ENCODE results near the gene DLG2.

Gene DLG2

GRCh38 chr11:85182441-85183387, 444.4 kb downstream of the DLG2 start:
- H3K9ac ChIP-seq (ENCODE audit: low read depth, low read length) = no peak overlapping the region
- no peak overlapping the region for H3K4me3 ChIP-seq (ENCODE audit: low read length)
- no peaks in the 10 kb centered on the region for H3K27me3 ChIP-seq (ENCODE audit: control insufficient read depth, insufficient read depth, low read length)
- H3K4me1 ChIP-seq (ENCODE audit: control insufficient read depth, insufficient read depth, low read length) = no peaks in the 10 kb centered on the region
- no peaks in the 10 kb centered on the region for H3K36me3 ChIP-seq (ENCODE audit: insufficient read depth, low read length)
- H3K4me2 ChIP-seq (ENCODE audit: low read length) = no peak overlapping the region
- H3K9me3 ChIP-seq (replicated peaks; ENCODE audit: low read length) = no peaks in the 10 kb centered on the region

GRCh38 chr11:85180528-85180927, 446.6 kb downstream of the DLG2 start:
- no peaks in the 10 kb centered on the region for H3K9me3 ChIP-seq (replicated peaks; ENCODE audit: low read length)
- H3K36me3 ChIP-seq (ENCODE audit: insufficient read depth, low read length) = no peaks in the 10 kb centered on the region
- no peak overlapping the region for H3K9ac ChIP-seq (ENCODE audit: low read depth, low read length)
- H3K4me1 ChIP-seq (ENCODE audit: control insufficient read depth, insufficient read depth, low read length) = no peaks in the 10 kb centered on the region
- H3K4me3 ChIP-seq (ENCODE audit: low read length) = no peak overlapping the region
- no peak overlapping the region for H3K4me2 ChIP-seq (ENCODE audit: low read length)
- H3K27me3 ChIP-seq (ENCODE audit: control insufficient read depth, insufficient read depth, low read length) = no peaks in the 10 kb centered on the region

GRCh38 chr11:85171648-85172257, 455.4 kb downstream of the DLG2 start:
- no peaks in the 10 kb centered on the region for H3K27me3 ChIP-seq (ENCODE audit: control insufficient read depth, insufficient read depth, low read length)

GRCh38 chr11:85170184-85170583, 457.0 kb downstream of the DLG2 start:
- H3K4me1 ChIP-seq (ENCODE audit: control insufficient read depth, insufficient read depth, low read length) = no peaks in the 10 kb centered on the region
- H3K27me3 ChIP-seq (ENCODE audit: control insufficient read depth, insufficient read depth, low read length) = no peaks in the 10 kb centered on the region
- no peaks in the 10 kb centered on the region for H3K36me3 ChIP-seq (ENCODE audit: insufficient read depth, low read length)
- no peaks in the 10 kb centered on the region for H3K9me3 ChIP-seq (replicated peaks; ENCODE audit: low read length)
- no peak overlapping the region for H3K4me2 ChIP-seq (ENCODE audit: low read length)
- no peak overlapping the region for H3K9ac ChIP-seq (ENCODE audit: low read depth, low read length)
- H3K4me3 ChIP-seq (ENCODE audit: low read length) = no peak overlapping the region

More at GRCh38 chr11:85171648-85172257, 455.4 kb downstream of the DLG2 start:
- H3K4me1 ChIP-seq (ENCODE audit: control insufficient read depth, insufficient read depth, low read length) = no peaks in the 10 kb centered on the region
- H3K4me3 ChIP-seq (ENCODE audit: low read length) = no peak overlapping the region
- no peak overlapping the region for H3K4me2 ChIP-seq (ENCODE audit: low read length)
- no peaks in the 10 kb centered on the region for H3K36me3 ChIP-seq (ENCODE audit: insufficient read depth, low read length)
- H3K9ac ChIP-seq (ENCODE audit: low read depth, low read length) = no peak overlapping the region
- H3K9me3 ChIP-seq (replicated peaks; ENCODE audit: low read length) = no peaks in the 10 kb centered on the region

- Histone ChIP-seq H3K4me1 (ENCODE audit: control insufficient read depth, insufficient read depth, low read length) (no peaks in the 10 kb centered on the region), H3K36me3 (ENCODE audit: insufficient read depth, low read length) (no peaks in the 10 kb centered on the region)
Observed at GRCh38 chr11:85167471-85167870, 459.7 kb downstream of the DLG2 start.

GRCh38 chr11:85167038-85167437, 460.1 kb downstream of the DLG2 start:
- Histone ChIP-seq H3K4me2 (ENCODE audit: low read length) (no peak overlapping the region), H3K4me3 (ENCODE audit: low read length) (no peak overlapping the region), H3K36me3 (ENCODE audit: insufficient read depth, low read length) (no peaks in the 10 kb centered on the region), H3K4me1 (ENCODE audit: control insufficient read depth, insufficient read depth, low read length) (no peaks in the 10 kb centered on the region), H3K9ac (ENCODE audit: low read depth, low read length) (no peak overlapping the region), H3K9me3 (replicated peaks; ENCODE audit: low read length) (no peaks in the 10 kb centered on the region), H3K27me3 (ENCODE audit: control insufficient read depth, insufficient read depth, low read length) (no peaks in the 10 kb centered on the region)

More at GRCh38 chr11:85167471-85167870, 459.7 kb downstream of the DLG2 start:
- Histone ChIP-seq H3K9ac (ENCODE audit: low read depth, low read length) (no peak overlapping the region), H3K4me2 (ENCODE audit: low read length) (no peak overlapping the region), H3K27me3 (ENCODE audit: control insufficient read depth, insufficient read depth, low read length) (no peaks in the 10 kb centered on the region), H3K4me3 (ENCODE audit: low read length) (no peak overlapping the region), H3K9me3 (replicated peaks; ENCODE audit: low read length) (no peaks in the 10 kb centered on the region)

GRCh38 chr11:85165819-85166218, 461.3 kb downstream of the DLG2 start:
- H3K4me1 ChIP-seq (ENCODE audit: control insufficient read depth, insufficient read depth, low read length) = no peaks in the 10 kb centered on the region
- H3K36me3 ChIP-seq (ENCODE audit: insufficient read depth, low read length) = no peaks in the 10 kb centered on the region
- H3K4me2 ChIP-seq (ENCODE audit: low read length) = no peak overlapping the region
- no peaks in the 10 kb centered on the region for H3K27me3 ChIP-seq (ENCODE audit: control insufficient read depth, insufficient read depth, low read length)
- no peak overlapping the region for H3K4me3 ChIP-seq (ENCODE audit: low read length)
- no peak overlapping the region for H3K9ac ChIP-seq (ENCODE audit: low read depth, low read length)
- no peaks in the 10 kb centered on the region for H3K9me3 ChIP-seq (replicated peaks; ENCODE audit: low read length)

- no peaks in the 10 kb centered on the region for H3K9me3 ChIP-seq (replicated peaks; ENCODE audit: low read length)
Observed at GRCh38 chr11:85164743-85165142, 462.4 kb downstream of the DLG2 start.

GRCh38 chr11:85154294-85154693, 472.9 kb downstream of the DLG2 start:
- H3K4me2 ChIP-seq (ENCODE audit: low read length) = no peak overlapping the region
- no peaks in the 10 kb centered on the region for H3K9me3 ChIP-seq (replicated peaks; ENCODE audit: low read length)
- H3K9ac ChIP-seq (ENCODE audit: low read depth, low read length) = no peak overlapping the region
- no peaks in the 10 kb centered on the region for H3K4me1 ChIP-seq (ENCODE audit: control insufficient read depth, insufficient read depth, low read length)
- H3K27me3 ChIP-seq (ENCODE audit: control insufficient read depth, insufficient read depth, low read length) = no peaks in the 10 kb centered on the region
- no peak overlapping the region for H3K4me3 ChIP-seq (ENCODE audit: low read length)
- no peaks in the 10 kb centered on the region for H3K36me3 ChIP-seq (ENCODE audit: insufficient read depth, low read length)

More at GRCh38 chr11:85164743-85165142, 462.4 kb downstream of the DLG2 start:
- Histone ChIP-seq H3K36me3 (ENCODE audit: insufficient read depth, low read length) (no peaks in the 10 kb centered on the region), H3K4me2 (ENCODE audit: low read length) (no peak overlapping the region), H3K4me3 (ENCODE audit: low read length) (no peak overlapping the region), H3K9ac (ENCODE audit: low read depth, low read length) (no peak overlapping the region), H3K27me3 (ENCODE audit: control insufficient read depth, insufficient read depth, low read length) (no peaks in the 10 kb centered on the region), H3K4me1 (ENCODE audit: control insufficient read depth, insufficient read depth, low read length) (no peaks in the 10 kb centered on the region)

- Histone ChIP-seq H3K4me3 (ENCODE audit: low read length) (no peak overlapping the region), H3K4me1 (ENCODE audit: control insufficient read depth, insufficient read depth, low read length) (peaks cover 4% of the 10 kb centered on the region), H3K36me3 (ENCODE audit: insufficient read depth, low read length) (no peaks in the 10 kb centered on the region), H3K9ac (ENCODE audit: low read depth, low read length) (no peak overlapping the region), H3K27me3 (ENCODE audit: control insufficient read depth, insufficient read depth, low read length) (peaks cover 5% of the 10 kb centered on the region), H3K9me3 (replicated peaks; ENCODE audit: low read length) (no peaks in the 10 kb centered on the region), H3K4me2 (ENCODE audit: low read length) (no peak overlapping the region)
Observed at GRCh38 chr11:85137597-85137996, 489.5 kb downstream of the DLG2 start.

- Histone ChIP-seq H3K9me3 (replicated peaks; ENCODE audit: low read length) (no peaks in the 10 kb centered on the region), H3K4me1 (ENCODE audit: control insufficient read depth, insufficient read depth, low read length) (peaks cover 5% of the 10 kb centered on the region), H3K27me3 (ENCODE audit: control insufficient read depth, insufficient read depth, low read length) (peaks cover 5% of the 10 kb centered on the region), H3K4me2 (ENCODE audit: low read length) (no peak overlapping the region), H3K36me3 (ENCODE audit: insufficient read depth, low read length) (no peaks in the 10 kb centered on the region), H3K4me3 (ENCODE audit: low read length) (no peak overlapping the region), H3K9ac (ENCODE audit: low read depth, low read length) (no peak overlapping the region)
Observed at GRCh38 chr11:85133636-85134035, 493.5 kb downstream of the DLG2 start.

Data from skeletal muscle satellite cell (primary cell).